Fibroblast of villous mesenchyme (primary cell): ENCODE results near the gene DVL2. TPM values are rescaled to one million over a fixed set of nuclear protein-coding genes. Genes with fewer than 3 reads are reported as not detected.

Source experiments
- DNase-seq: peaks from one replicate; pipeline ENCODE4 v3.0.0-alpha.2; 2010; ENCODE audit warnings: low read depth
- H3K4me3 ChIP-seq: 2 replicates; pipeline ENCODE4 v1.5.1; 2011; ENCODE audit warnings: low read depth, mild to moderate bottlenecking, low read length
- CTCF ChIP-seq: IDR thresholded peaks from 2 replicates; pipeline ENCODE4 v1.5.1; 2012; ENCODE audit warnings: low read depth, mild to moderate bottlenecking, low read length; ENCODE audit not compliant: insufficient read depth
- total RNA-seq: library from RNA; depleted of rRNA; stranded (reverse); fragments of >200 nt; gene quantifications from 2 replicates; pipeline ENCODE4 v1.2.3, GENCODE V29; 2012

DVL2 gene
- 102 and 105 TPM in 2 replicates for total RNA-seq

- peak; percentile 96 for DNase-seq
- H3K4me3 ChIP-seq, result peak within 1 kb of the TSS; percentile 78
- TF ChIP-seq CTCF, result no peak
These were observed at the start of gene DVL2 for GRCh38 chr17:7234083-7234951. TSS of gene DVL2 (minus strand) at chr17:7234517. CDS start at chr17:7234262, 255 bp downstream.

- H3K4me3 ChIP-seq, result no peak overlapping the region
- no peak for DNase-seq
- TF ChIP-seq CTCF, result no peak
These were observed 49.3 kb upstream of the DVL2 start for GRCh38 chr17:7283471-7284216.

- TF ChIP-seq CTCF, result no peak
- no peak overlapping the region for H3K4me3 ChIP-seq
- DNase-seq, result peak; percentile 28
These were observed 48.5 kb upstream of the DVL2 start for GRCh38 chr17:7282752-7283321.

- TF ChIP-seq CTCF, result no peak
These were observed 47.8 kb upstream of the DVL2 start for GRCh38 chr17:7281953-7282751.

GRCh38 chr17:7281074-7281952, 47.0 kb upstream of the DVL2 start, which contains the start of gene SLC2A4:
TSS of gene SLC2A4 (plus strand) at chr17:7281718. CDS start at chr17:7281935, 217 bp downstream.
- peak within 1 kb of the TSS; percentile 63 for H3K4me3 ChIP-seq
- peak; percentile 94 for DNase-seq
- no peak for TF ChIP-seq CTCF

More at GRCh38 chr17:7281953-7282751, 47.8 kb upstream of the DVL2 start:
- peak overlapping the region; percentile 63 for H3K4me3 ChIP-seq
- DNase-seq, result no peak
